ENCODE measurements around the gene RAB15.

RAB15 gene

DNA sequence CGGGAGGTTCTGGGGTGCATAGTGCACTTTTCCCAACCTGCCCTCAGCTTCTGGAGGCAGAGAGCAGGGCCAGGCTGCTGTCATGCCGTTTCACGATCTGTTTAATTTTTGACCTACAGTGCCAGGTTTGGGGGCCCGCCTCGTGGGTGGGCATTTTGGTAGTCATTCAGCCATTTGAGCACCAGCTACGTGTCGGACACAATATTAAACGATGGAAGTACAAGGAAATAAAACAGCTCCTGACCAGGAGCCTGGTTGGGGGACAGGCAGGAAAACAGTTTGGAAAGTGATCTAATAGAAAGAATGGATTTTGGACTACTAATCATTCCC lies 15.3 kb upstream of the RAB15 start:
- no peak for DNase-seq

DNA sequence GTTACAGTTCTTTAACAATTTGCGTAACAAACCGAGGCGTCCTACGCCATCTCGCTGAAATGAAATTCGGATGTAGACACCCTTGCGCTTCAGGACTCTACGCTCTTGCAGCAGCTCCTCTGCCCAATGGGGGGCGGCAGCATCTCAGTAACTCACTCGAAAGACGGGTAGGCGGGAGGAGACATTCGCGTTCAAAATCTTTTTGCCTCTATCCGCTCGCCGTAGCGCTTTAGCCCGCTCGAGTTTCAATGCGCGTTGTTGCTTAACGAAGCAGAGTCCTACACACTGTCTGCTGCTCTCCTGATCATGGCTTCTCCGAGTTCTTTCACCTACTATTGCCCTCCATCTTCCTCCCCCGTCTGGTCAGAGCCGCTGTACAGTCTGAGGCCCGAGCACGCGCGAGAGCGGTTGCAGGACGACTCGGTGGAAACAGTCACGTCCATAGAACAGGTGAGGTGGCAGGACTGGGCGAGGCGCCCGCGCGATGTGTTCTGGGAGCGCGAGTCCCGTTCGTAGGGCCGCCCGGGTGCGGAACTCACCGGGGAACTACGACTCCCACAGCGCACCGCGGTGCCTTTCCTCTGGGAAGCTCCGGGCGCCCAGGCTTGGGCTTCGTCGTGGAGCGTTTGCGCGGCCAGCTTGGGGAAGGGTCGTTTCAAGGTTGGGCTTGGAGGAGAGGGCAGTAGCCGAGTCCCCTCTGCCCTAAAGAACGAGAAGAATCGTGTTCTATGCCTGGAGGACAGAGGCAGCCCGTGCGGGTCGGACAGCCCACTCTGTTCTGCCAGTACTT lies 14.7 kb upstream of the RAB15 start, which contains the start of gene FNTB:
FNTB (plus strand) TSS at position 248 of the 790 bp plus-strand sequence; CDS start at position 307, 59 bp downstream.
- peak; percentile 95 for DNase-seq

DNA sequence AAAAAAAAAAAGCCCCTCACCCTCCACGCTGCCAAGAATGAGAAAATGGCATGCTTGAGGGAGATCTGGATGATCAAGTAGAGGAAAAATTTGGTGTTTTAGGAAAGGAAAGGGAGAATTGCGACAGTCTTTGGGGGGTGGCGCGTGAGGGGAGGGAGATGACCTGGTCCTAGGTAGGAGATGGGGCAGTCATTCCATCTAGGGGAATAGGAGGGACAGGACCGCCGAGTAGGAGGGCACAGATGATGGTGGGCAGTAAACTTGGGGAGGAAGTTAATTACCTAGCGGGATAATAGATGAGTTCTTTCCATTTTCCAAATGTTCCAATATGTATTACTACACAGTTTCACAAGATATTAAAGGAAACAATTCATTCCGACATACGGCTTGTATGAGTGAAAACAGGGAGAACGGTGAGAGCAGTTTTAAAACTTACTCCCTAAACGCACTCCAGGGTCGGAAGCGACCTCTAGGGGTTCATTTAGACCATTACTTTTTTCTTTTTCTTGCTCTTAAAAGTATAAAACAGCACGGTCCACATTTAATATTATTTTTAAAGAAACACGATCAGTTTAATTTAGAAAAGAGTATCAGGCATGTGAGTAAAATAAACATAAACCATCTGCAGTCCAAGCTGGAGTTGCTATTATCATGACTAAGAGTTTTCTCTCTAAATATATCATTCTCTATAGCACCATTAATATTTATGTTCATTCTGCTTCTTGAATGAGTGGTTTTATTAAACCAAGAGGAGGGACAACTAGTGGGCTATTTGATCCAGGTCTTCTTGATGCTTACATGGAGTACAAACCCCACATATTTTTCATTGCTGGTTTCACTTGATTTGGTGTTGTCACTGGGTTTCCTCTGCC lies 11.5 kb upstream of the RAB15 start:
- DNase-seq, result no peak

DNA sequence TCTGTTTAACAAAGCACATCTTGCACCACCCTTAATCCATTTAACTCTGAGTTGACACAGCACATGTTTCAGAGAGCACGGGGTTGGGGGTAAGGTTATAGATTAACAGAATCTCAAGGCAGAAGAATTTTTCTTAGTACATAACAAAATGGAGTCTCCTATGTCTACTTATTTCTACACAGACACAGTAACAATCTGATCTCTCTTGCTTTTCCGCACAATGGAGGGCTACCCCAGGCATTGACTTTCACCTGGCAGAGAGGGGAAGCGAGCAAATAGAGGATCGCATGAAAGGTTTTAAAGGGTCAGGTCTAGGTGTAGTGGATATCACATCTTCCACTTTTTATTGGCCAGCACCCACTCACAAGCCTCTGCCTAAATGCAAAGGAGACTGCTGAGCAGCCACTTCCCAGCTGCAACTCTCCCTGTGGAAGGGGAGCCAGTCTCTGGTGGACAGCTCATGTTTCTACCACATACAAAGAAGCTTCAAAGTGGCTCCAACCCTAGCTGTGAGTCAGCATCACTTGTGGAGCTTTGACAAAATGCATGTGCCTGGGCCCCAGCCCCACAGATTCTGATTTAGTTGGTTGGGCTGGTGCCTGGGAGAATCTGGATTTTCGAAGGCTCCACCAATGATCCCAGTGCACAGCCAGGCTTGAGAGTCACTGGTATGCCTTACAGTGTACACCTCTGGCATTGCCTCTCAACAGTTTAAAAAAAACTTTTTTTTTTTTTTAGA lies 7.4 kb upstream of the RAB15 start:
- no peak for DNase-seq

DNA sequence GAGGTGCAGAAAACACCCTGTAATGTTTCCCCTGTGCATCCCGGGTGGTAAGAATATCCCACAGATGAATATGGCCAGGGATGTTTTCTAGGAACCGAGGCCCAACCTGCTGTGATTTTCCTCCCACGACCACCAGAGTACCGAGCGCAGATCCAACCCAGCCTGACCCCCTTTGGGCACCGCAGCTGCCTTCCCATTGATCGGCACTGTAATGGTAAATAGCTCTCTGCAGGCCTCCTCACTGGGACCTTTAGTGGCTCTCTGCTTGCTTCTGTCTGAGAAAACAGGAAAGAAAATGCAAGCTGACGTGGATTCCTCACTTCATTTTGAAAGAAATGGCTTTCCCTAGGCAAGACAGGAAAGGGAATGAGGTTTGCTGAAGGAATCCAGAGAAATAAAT lies 2.4 kb upstream of the RAB15 start:
- DNase-seq, result no peak

DNA sequence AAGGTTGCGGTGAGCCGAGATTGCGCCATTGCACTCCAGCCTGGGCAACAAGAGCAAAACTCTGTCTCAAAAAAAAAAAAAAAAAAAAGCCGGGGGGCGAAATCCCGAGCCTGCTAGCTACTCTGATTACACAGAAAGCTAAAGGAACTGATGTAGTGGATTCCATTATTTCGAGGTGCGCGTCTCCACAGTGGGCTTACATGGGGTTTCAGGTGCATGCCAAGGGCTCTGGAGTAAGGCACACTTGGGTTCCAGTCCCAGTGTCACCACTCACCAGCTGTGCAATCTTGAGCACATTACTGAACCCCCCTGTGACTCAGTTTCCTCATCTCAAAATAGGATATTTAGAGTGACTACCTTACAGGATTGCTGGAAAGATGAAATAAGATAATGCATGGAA lies 1.7 kb upstream of the RAB15 start:
- DNase-seq, result no peak

DNA sequence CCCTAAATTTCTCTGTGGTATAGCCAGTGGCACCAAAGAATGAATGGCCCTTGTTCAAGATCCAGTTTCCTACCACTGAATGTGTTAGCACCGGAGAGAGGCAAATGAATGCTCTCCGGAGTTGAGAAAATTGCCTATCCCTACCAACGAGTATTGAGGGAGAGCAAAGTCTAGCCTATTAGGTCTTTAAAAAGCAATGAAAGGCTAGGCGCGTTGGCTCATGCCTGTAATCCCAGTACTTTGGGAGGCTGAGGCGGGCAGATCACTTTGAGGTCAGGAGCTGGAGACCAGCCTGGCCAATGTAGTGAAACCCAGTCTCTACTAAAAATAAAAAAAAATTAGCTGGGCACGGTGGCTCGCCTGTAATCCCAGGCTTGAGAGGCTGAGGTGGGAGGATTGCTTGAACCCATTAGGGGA lies 898 bp upstream of the RAB15 start:
- DNase-seq, result no peak

DNA sequence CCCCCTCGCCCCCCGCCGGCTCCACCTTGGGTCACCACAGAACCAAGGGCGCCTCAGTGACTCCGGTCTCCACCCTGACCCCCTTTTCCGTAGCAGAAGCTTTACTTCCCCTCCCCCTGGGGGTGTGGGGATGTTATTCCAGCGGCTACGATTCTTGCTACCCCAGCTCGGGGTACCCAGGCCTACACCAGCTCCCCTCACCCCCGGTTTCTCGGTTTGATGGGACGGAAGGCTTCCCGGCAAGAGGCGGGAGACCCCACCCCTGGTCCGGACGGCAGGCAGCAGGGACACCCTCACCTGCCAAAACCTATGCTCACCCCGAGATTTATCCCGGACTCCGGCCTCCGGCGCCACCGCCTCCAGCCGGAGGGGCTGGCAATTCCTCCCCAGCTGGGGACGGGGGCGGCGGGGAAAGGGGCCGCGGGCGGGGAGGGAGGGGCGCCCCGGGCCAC lies 619 bp downstream of the RAB15 start:
- no peak for DNase-seq

DNA sequence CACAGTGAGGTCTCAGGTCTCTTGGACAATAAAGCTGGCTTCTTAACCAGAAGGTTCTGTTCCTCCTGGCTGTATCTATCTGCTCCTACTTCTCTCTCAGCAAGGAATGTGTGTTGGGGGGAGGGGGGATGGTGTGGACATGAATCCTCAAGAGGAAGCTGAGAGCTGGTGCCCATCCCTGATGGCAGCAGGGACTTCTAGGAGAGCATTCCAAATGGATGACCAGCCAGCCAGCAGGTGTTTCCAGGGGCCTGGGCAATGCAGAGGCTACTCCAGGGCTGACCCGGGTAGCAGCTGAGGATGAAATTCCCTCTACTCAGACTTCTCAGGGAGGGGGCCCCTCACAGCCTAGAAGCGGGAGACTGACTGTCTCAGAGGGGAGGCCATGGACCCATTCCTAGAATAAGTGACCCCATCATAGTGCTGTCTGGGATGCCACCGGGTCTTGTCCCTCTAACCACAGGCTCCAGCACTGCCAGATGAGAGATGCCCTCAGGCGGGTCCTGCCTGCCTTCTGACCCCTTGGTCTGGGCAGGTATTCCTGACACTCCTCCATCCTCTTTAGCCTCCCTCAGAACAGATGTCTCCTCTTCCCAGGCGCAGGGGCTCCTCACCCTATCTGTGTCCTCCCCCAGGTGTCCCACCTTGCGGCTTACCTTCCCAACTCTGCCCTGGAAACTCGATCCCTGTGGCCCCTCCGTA lies 1.2 kb downstream of the RAB15 start:
- DNase-seq, result no peak

DNA sequence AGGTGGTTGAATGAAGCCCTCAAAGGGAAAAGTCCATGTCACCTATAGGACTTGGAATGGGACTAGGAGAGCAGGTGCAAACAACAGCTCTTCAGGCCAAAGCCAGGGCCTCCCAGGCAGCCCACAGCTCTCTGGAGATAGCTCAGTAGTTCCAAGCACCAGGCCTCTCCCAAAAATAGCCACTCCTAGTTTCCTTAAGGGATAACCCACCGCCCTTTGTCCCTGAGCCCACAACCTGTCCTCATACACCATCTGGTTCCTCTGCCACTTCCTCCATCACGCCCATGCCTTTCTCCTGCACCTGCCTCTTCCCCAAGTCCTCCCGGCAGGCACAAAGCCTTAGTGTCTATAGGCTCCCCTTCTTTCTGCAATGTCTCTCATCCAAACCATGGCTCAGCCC lies 2.1 kb downstream of the RAB15 start:
- no peak for DNase-seq

DNA sequence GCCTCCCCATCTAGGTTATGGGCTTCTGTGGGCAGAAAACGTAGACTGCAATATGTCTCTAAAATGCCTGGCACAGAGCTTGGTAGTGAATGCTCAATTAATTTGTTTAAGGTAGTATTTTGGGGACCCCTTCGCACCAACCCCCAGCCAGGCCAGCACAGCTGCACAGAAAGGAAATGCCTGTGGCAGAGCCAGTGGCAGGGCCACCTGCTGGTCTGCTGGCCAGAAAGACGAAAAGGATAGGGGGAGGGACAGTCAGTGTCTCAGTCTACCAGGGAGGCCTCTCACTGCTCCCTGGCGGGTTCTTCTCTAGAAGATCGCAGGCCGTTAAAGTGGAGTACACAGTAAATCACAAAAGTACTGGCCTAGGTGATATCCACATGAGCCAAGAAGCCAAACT lies 3.5 kb downstream of the RAB15 start:
- no peak for DNase-seq

DNA sequence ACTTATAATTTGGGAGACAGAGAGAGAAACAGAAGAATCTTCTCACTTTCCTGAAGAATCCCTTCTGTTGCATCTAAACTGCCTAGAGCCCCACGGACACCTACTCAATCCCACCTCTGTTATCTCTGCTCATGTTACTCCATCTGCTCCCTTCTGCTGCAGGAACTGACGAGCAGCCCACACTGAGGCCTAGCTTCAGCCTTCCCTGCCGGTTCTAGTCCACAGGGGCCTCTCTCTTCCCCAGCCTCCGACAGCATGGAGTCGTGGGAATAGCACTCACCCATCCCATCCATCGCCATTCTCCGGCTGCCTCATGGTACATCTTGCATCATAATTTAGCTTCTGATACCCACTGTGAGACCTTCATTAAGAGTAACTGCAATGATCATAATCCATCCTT lies 4.0 kb downstream of the RAB15 start:
- no peak for DNase-seq

DNA sequence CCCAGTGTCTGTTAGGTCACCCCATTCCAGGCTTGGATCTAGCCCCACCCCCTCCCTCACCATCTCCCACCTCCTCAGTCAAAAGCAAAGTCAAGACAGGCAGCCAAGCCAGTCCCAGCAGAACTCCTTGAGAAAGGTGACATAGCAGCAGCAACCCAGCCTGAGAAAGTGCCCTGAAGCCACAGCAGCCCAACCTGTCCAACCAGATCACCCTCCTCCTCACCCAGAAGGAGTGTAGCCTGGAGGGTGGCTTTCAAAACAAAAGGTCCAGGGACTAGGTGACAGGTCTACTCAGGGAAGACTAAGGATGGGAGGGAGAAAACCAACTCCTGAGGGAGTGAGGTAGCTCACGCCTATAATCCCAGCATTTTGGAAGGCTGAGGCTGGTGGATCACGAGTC lies 5.2 kb downstream of the RAB15 start:
- DNase-seq, result no peak

DNA sequence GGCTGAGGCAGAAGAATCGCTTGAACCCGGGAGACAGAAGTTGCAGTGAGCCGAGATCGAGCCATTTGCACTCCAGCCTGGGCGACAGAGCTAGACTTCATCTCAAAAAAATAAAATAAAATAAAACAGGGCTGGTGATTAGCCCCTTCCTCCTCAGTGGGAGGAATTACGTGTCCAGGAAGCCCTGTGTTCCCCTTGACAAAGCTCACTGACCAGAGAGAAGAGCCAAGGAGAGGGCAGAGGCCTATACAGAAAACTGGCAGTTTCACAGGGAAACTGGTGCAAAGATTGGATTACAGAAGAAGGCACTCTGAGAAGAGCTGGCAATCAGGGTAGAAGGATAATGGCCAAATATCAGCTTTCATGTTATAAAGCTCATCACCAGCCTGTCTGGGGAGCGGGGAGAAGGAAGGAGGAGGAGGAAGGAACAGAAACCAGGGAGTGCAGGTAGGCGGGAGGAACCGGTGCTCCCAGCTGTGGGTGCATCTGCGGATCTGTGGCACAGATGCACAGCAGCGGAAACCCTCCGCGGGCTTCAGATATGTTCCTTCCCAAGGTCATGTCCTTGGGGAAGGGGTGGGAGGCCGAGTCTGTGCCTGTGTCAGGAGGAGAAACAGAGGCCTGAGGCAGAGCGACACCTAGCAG lies 6.7 kb downstream of the RAB15 start:
- DNase-seq, result no peak

DNA sequence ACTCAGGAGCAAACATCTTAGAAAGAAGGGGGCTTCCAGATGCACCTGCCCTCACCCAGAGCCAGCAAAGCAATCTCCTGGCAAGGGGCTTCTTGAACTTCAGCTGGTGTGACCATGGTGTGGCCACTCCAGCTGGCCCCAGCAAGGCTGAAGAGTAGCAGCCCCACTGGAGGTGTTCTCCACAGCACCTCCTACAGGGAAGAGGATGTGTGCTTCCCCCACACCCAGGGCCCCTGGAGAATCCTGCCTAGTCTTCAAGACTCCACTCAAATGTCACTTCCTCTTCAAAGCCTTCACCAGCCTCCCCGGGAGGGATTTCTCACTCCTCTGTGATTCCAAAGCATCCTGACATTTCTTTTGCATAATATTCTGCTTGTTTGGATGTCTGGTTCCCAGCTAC lies 8.5 kb downstream of the RAB15 start:
- DNase-seq, result no peak

DNA sequence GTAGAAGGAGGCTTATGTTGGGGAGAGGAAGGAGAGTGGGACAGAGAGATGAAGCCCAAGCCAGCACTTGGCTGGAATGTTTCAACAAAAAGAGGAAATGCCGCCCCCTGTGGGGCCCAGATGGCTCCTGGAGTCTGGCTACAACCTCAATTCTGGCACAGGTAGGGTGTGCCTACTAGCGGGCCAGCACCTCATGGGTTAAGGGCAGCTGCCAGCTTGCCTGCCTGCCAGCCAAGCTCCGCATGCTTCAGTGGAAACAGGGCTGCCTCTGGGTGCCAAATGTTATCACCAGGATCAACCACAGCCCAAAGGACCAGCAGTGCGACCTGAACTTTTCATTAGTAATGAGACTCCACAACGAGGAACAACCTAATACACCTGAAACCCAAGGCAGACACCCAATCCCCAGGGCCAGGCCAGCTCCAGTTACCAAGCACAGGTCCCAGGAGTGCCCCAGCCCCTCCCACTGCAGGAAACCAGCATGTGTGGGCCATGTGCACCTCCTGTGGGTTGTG lies 11.3 kb downstream of the RAB15 start:
- DNase-seq, result no peak

DNA sequence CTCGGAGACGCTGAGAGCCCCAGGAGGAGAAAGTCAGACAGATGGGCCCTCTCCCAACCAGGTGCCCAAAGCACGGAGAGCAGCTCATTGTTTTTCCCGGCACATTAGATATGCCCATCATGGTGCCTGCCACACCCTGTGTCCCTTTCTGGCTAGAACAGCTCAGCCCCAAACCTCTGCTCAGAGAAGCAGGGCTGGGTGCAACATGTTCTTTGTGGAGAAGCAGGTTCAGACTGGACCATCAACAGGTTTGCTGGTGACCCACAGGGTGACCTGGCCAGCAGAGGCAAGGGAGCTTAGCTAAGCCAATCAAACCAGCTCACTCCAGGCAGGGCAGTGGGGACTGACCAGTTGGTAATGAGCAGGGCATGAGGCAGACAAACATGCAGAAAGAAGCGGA lies 13.4 kb downstream of the RAB15 start:
- DNase-seq, result no peak

DNA sequence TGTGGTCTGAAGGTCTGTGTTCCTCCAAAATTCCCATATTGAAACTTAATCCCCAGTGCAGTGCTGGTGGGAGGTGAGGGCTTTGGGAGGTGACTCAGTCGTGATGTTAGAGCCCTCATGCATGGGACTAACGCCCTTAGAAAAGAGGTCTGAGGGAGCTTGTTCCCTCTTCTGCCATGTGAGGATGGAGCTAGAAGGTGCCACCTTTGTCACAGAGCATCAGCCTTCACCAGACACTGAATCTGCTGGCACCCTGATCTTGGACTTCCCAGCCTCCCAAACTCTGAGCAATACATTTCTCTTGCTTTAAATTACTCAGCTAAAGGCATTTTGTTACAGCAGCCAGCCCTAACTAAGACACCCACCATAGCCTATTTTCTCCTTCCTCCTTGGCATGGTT lies 13.9 kb downstream of the RAB15 start:
- no peak for DNase-seq

DNA sequence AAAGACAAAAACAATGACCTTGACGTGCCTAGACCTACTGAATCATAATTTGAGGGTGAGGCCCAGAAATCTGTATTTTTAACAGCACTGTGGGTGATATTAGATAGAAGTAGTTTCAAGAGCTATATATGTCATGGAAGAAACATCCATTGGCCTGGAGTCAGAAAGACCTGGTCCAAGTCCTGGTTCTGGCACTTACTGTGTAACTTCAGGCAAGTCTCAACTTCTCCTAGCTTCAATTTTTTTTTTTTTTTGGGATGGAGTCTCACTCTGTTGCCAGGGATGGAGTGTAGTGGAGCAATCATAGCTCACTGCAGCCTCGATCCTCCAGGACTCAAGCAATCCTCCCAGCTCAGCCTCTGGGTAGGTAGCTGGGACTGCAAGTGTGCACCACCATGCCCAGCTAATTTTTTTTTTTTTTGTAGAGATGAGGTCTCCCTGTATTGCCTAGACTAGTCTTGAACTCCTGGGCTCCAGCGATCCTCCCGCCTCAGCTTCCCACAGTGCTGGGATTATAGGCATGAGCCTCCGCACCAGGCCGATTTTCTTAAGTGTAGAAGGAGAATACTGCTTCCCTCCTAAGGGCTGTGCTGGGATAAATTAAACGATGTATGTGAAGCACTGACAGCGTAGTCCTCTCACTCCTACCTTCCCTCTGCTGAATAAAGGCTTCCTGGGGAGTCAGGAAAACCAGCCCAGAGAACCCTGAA lies 15.3 kb downstream of the RAB15 start:
- no peak for DNase-seq

DNA sequence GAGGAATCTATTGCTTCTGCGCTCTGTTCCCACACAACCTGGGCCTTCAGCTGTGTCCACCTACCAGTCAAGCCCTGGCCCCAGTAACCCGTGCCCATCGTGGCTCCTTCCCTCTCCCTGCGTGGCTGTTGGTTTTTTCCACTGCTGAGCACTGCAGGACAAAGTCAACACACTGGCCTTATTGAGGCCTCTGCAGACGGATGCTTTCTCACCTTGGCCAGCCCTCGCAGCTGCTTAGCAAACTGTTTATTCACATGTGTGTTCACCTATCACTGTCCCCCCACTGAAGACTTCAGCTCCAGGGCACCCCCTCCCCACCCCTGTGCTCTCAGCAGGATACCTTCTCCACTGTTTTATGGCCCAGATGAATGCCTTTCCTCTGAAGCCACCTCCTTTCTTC lies 16.8 kb downstream of the RAB15 start:
- no peak for DNase-seq

DNA sequence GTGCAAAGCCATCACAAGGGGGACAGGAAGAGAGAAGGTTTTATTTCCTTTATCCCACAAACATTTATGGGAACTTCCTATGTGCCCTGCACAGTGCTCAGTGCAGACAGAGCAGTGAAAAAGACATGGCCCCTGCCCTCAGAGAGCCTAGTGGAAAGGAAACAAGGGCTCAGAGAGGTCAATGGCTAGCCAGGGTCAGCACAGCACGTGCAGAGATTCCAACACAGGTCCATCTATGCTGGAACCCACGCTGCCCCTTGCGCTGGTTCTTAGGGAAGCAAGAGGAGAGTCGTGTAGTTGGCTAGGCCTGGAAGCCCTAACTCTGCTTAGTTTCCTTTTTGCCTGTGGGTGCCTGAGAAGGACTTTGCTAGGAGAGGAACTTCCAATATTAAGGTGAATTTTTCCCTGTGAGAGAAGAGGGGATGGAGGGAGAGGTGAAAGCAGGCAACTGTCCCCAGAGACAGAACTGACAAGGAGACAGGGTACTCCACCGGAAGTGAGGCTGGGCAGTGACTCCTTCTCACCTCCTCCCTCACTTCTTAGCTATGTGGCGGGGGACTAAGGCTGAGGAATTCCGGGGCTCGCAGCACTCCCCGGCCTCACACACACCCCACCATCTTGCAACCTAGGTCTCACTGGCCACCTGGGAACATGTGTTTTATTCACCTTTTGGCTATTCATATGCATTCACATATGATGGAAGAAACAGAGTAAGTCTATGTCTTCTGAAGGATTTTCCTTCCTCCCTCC lies 17.5 kb downstream of the RAB15 start:
- DNase-seq, result no peak

Measured in amniotic stem cell (primary cell).